ENCODE results near the gene STX3.

Gene STX3

DNA sequence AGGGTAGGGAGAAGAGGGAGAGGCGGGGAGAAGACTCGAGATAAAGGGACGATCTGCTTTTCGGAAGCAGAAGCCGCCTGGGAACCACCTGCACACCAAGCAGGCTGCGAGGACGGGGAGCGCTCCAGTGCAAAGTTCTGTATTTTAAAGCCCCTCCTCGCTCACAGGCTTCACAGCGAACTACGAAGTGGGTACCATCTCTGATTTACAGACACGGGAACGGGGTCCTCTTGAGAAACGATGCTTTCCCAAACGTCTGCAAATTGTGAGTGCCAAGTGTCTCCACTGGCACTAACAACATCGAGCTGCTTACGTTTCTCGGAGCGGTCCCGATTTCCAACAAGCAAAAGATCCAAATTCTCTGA lies 700 bp upstream of the STX3 start:
- H3K27ac ChIP-seq, result no peak overlapping the region
- peak overlapping the region; percentile 95 for H3K4me3 ChIP-seq
- DNase-seq (ENCODE audit: low read depth, low spot score), result no peak
- H3K9me3 ChIP-seq (ENCODE audit: low read depth, low read length), result no peaks in the 10 kb centered on the region
- peak overlapping the region; percentile 68 for H3K9ac ChIP-seq (ENCODE audit: insufficient read length)
- TF ChIP-seq FOXP2 (optimal IDR thresholded peaks at IDR 0.05; ENCODE audit: control extremely low read depth, extremely low read length, insufficient read depth), result no peak
- TF ChIP-seq POLR2AphosphoS5 (IDR thresholded peaks at IDR 0.05; ENCODE audit: borderline replicate concordance, low read depth, low read length), result no peak
- no peak for TF ChIP-seq EZH2 (IDR thresholded peaks at IDR 0.05)
- H3K36me3 ChIP-seq (ENCODE audit: insufficient read depth, low read length), result no peaks in the 10 kb centered on the region

- H3K27ac ChIP-seq, result no peak overlapping the region
- no peaks in the 10 kb centered on the region for H3K36me3 ChIP-seq (ENCODE audit: insufficient read depth, low read length)
- no peaks in the 10 kb centered on the region for H3K9me3 ChIP-seq (ENCODE audit: low read depth, low read length)
- H3K4me3 ChIP-seq, result peak overlapping the region; percentile 95
- TF ChIP-seq EZH2 (IDR thresholded peaks at IDR 0.05) (no peak), FOXP2 (optimal IDR thresholded peaks at IDR 0.05; ENCODE audit: control extremely low read depth, extremely low read length, insufficient read depth) (no peak)
- H3K9ac ChIP-seq (ENCODE audit: insufficient read length), result peak overlapping the region; percentile 45
- no peak for DNase-seq (ENCODE audit: low read depth, low spot score)
Measured at GRCh38 chr11:59755701-59756557, 753 bp downstream of the STX3 start.

DNA sequence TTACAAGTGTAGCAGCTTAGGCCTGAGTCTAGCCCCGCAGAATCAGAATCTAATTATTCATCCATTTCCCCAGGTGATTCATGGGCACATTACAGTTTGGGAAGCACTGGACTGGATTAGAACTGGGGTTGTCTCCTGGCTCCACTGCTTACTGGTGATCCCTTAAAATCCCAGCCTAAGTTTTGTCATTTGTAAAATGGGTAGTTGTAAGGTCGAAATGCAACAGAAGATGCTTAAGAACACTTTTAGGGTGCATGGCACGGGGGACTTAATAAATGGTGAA lies 1.3 kb downstream of the STX3 start:
- Histone ChIP-seq H3K4me3 (no peak overlapping the region), H3K36me3 (ENCODE audit: insufficient read depth, low read length) (no peaks in the 10 kb centered on the region), H3K9me3 (ENCODE audit: low read depth, low read length) (no peaks in the 10 kb centered on the region), H3K9ac (ENCODE audit: insufficient read length) (no peak overlapping the region), H3K27ac (no peak overlapping the region)
- DNase-seq (ENCODE audit: low read depth, low spot score), result no peak
- TF ChIP-seq POLR2AphosphoS5 (IDR thresholded peaks at IDR 0.05; ENCODE audit: borderline replicate concordance, low read depth, low read length) (no peak), EZH2 (IDR thresholded peaks at IDR 0.05) (no peak), FOXP2 (optimal IDR thresholded peaks at IDR 0.05; ENCODE audit: control extremely low read depth, extremely low read length, insufficient read depth) (no peak)

DNA sequence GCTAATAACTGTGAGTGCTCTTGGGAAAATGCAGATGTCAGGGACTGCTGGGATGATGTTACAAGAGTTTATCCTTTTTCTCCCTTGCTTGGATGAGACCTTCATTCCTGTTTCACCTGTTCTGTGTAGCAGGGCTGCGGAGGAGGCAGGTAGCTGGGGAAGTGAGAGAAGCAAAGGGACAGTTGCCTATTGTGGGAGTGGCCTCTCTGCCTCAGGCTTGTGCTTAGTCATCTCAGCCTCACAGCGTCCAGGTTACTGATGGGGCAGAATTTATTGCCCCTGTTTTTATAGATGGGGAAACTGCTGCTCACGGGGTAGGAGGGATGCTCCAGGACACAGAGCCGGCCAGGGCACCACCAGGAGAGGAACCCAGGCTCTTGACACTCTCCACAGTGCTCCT lies 1.7 kb downstream of the STX3 start:
- no peak for DNase-seq (ENCODE audit: low read depth, low spot score)
- no peak for TF ChIP-seq POLR2AphosphoS5 (IDR thresholded peaks at IDR 0.05; ENCODE audit: borderline replicate concordance, low read depth, low read length)
- no peak for TF ChIP-seq FOXP2 (optimal IDR thresholded peaks at IDR 0.05; ENCODE audit: control extremely low read depth, extremely low read length, insufficient read depth)
- TF ChIP-seq EZH2 (IDR thresholded peaks at IDR 0.05), result no peak
- no peak overlapping the region for H3K27ac ChIP-seq
- no peaks in the 10 kb centered on the region for H3K36me3 ChIP-seq (ENCODE audit: insufficient read depth, low read length)
- H3K9me3 ChIP-seq (ENCODE audit: low read depth, low read length), result no peaks in the 10 kb centered on the region
- H3K4me3 ChIP-seq, result no peak overlapping the region
- no peak overlapping the region for H3K9ac ChIP-seq (ENCODE audit: insufficient read length)

DNA sequence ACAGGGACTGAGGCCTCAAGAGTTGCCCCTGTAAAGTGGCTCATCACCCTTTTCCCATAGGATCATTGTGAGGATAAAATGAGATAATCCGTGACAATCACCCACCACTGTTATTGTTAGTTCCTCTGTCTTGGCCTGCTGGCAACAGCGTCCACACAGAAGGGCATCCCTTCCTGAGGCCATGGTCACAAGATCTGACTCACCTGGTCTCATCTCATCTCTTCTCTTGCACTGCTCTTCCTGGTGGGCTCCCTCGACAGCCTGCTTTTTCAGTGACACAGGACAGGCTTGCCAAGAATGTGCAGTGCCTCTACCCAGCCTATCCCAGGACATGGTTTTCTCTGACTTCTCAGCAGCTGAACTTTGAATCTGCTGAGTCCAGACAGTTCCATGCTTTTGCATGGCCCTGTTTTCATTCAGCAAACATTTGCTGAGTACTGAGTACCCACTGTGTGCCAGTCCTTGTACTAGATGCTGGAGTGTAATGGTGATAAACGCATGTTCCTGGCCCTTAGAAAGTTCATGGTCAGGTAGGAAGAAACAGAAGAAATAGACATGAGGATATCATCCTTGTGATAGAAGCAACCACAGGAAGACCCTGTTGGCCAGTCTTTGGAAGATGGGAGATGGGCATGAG lies 3.3 kb downstream of the STX3 start:
- no peak for DNase-seq (ENCODE audit: low read depth, low spot score)
- H3K27ac ChIP-seq, result no peak overlapping the region
- no peaks in the 10 kb centered on the region for H3K9me3 ChIP-seq (ENCODE audit: low read depth, low read length)
- H3K9ac ChIP-seq (ENCODE audit: insufficient read length), result no peak overlapping the region
- H3K36me3 ChIP-seq (ENCODE audit: insufficient read depth, low read length), result no peaks in the 10 kb centered on the region
- TF ChIP-seq FOXP2 (optimal IDR thresholded peaks at IDR 0.05; ENCODE audit: control extremely low read depth, extremely low read length, insufficient read depth) (no peak), POLR2AphosphoS5 (IDR thresholded peaks at IDR 0.05; ENCODE audit: borderline replicate concordance, low read depth, low read length) (no peak), EZH2 (IDR thresholded peaks at IDR 0.05) (no peak)
- no peak overlapping the region for H3K4me3 ChIP-seq

DNA sequence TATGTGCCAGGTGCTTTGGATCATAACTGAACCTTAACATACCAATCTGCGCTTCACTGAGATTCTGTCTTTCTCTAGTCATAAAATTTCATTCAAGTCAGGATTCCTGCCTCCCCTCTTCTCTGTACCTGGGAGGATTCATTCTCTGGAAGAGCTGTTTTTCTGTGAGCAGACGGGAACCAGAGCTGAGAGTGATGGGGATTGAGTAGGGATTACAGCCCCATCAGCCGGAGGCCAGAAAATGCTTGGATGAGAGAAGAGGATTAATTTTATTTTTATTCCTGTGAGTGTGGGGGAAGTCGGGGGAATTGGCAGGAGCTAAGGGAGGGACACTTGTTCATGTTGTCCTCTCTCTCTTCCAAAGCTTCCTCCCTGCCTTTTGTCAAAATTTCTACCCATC lies 4.7 kb downstream of the STX3 start:
- Histone ChIP-seq H3K9ac (ENCODE audit: insufficient read length) (no peak overlapping the region), H3K36me3 (ENCODE audit: insufficient read depth, low read length) (no peaks in the 10 kb centered on the region), H3K4me3 (no peak overlapping the region), H3K9me3 (ENCODE audit: low read depth, low read length) (no peaks in the 10 kb centered on the region), H3K27ac (no peak overlapping the region)
- TF ChIP-seq EZH2 (IDR thresholded peaks at IDR 0.05) (no peak), FOXP2 (optimal IDR thresholded peaks at IDR 0.05; ENCODE audit: control extremely low read depth, extremely low read length, insufficient read depth) (no peak), POLR2AphosphoS5 (IDR thresholded peaks at IDR 0.05; ENCODE audit: borderline replicate concordance, low read depth, low read length) (no peak)
- no peak for DNase-seq (ENCODE audit: low read depth, low spot score)

GRCh38 chr11:59760771-59761170 lies 5.6 kb downstream of the STX3 start:
- TF ChIP-seq EZH2 (IDR thresholded peaks at IDR 0.05) (no peak), FOXP2 (optimal IDR thresholded peaks at IDR 0.05; ENCODE audit: control extremely low read depth, extremely low read length, insufficient read depth) (no peak), POLR2AphosphoS5 (IDR thresholded peaks at IDR 0.05; ENCODE audit: borderline replicate concordance, low read depth, low read length) (no peak)
- H3K36me3 ChIP-seq (ENCODE audit: insufficient read depth, low read length), result no peaks in the 10 kb centered on the region
- no peak for DNase-seq (ENCODE audit: low read depth, low spot score)
- H3K9ac ChIP-seq (ENCODE audit: insufficient read length), result no peak overlapping the region
- H3K9me3 ChIP-seq (ENCODE audit: low read depth, low read length), result no peaks in the 10 kb centered on the region
- no peak overlapping the region for H3K27ac ChIP-seq
- no peak overlapping the region for H3K4me3 ChIP-seq

GRCh38 chr11:59761993-59762392 lies 6.8 kb downstream of the STX3 start:
- no peak for TF ChIP-seq EZH2 (IDR thresholded peaks at IDR 0.05)
- no peak for TF ChIP-seq FOXP2 (optimal IDR thresholded peaks at IDR 0.05; ENCODE audit: control extremely low read depth, extremely low read length, insufficient read depth)
- TF ChIP-seq POLR2AphosphoS5 (IDR thresholded peaks at IDR 0.05; ENCODE audit: borderline replicate concordance, low read depth, low read length), result no peak
- DNase-seq (ENCODE audit: low read depth, low spot score), result no peak
- no peaks in the 10 kb centered on the region for H3K9me3 ChIP-seq (ENCODE audit: low read depth, low read length)
- no peaks in the 10 kb centered on the region for H3K36me3 ChIP-seq (ENCODE audit: insufficient read depth, low read length)
- no peak overlapping the region for H3K4me3 ChIP-seq
- no peak overlapping the region for H3K9ac ChIP-seq (ENCODE audit: insufficient read length)
- H3K27ac ChIP-seq, result no peak overlapping the region

All from SK-N-MC (cell line).